Endothelial cell of umbilical vein (primary cell): ENCODE measurements around the gene CCDC66.

ENCODE experiments used
- CTCF ChIP-seq, 2 donors: IDR thresholded peaks; 1 replicate in 1 of 2; 2 replicates in 1 of 2; pipeline ENCODE4 v1.5.1; 2011; ENCODE audit warnings: low read length in 2 of 2, mild to moderate bottlenecking in 2 of 2, moderate library complexity in 2 of 2, control low read depth in 1 of 2, inconsistent platforms in 1 of 2, low read depth in 1 of 2; ENCODE audit not compliant: insufficient read depth in 1 of 2; ENCODE audit errors: extremely low read depth in 1 of 2
- EZH2 ChIP-seq: IDR thresholded peaks from 2 replicates; pipeline ENCODE4 v1.6.1; 2012; ENCODE audit warnings: borderline replicate concordance, low read depth, mild to moderate bottlenecking, moderate library complexity, low read length, inconsistent platforms; ENCODE audit not compliant: severe bottlenecking
- GATA2 ChIP-seq: IDR thresholded peaks from 2 replicates; pipeline ENCODE4 v1.7.0; 2011; ENCODE audit warnings: low read depth, mild to moderate bottlenecking, moderate library complexity, mixed read lengths, low read length; ENCODE audit not compliant: insufficient read length, insufficient read depth
- JUN ChIP-seq: IDR thresholded peaks from 2 replicates; pipeline ENCODE4 v1.6.1; 2011; ENCODE audit warnings: borderline replicate concordance, low read depth; ENCODE audit not compliant: insufficient read length, insufficient read depth
- MAX ChIP-seq: IDR thresholded peaks from 2 replicates; pipeline ENCODE4 v1.6.1; 2011; ENCODE audit not compliant: insufficient read depth, insufficient read length
- MYC ChIP-seq: IDR thresholded peaks from one replicate; pipeline ENCODE4 v1.6.1; 2011; ENCODE audit warnings: mild to moderate bottlenecking, low read depth, low read length
- POLR2A ChIP-seq: IDR thresholded peaks from 2 replicates; pipeline ENCODE4 v1.6.1; 2012; ENCODE audit warnings: low read depth, mild to moderate bottlenecking, control low read depth, low read length
- POLR2AphosphoS5 ChIP-seq: IDR thresholded peaks from 2 replicates; pipeline ENCODE4 v1.6.1; 2012; ENCODE audit warnings: low read depth, mild to moderate bottlenecking, control low read depth, low read length, moderate library complexity; ENCODE audit not compliant: insufficient read depth

- TF ChIP-seq CTCF (IDR thresholded peaks at IDR 0.05; ENCODE audit: extremely low read depth in 1 of 2, insufficient read depth in 1 of 2, low read depth in 1 of 2, low read length in 2 of 2): no peak
- no peak for TF ChIP-seq MYC
- TF ChIP-seq POLR2A: no peak
- no peak for TF ChIP-seq GATA2
- TF ChIP-seq EZH2: no peak
- no peak for TF ChIP-seq POLR2AphosphoS5
- no peak for TF ChIP-seq JUN
- no peak for TF ChIP-seq MAX
Measured at GRCh38 chr3:56612146-56612545, 55.2 kb downstream of the CCDC66 start.
